C4-2B (cell line): ENCODE results near the gene CPXCR1.
"Not testable (repeated sequence)": the region's sequence is repeated elsewhere in the genome, so short reads cannot be mapped to it uniquely, and the experiment has no call there.

Source experiments
- H3K27ac ChIP-seq: fragments of 450-650 bp; 2 replicates; pipeline ENCODE4 v1.5.1; 2017
- ZFX ChIP-seq: fragments of 450-650 bp; IDR thresholded peaks from 2 replicates; pipeline ENCODE4 v1.6.1; 2017
- TF ChIP-seq, protein P1 (sequence below): fragments of 450-650 bp; conservative IDR thresholded peaks from 2 replicates; pipeline ENCODE4 v1.5.1; 2017; ENCODE audit warnings: mild to moderate bottlenecking

CPXCR1 gene

GRCh38 chrX:88746925-88747324, at the start of gene CPXCR1:
Gene CPXCR1 (plus strand): TSS chrX:88747225. CDS start chrX:88753415, 6,190 bp downstream.
- TF ChIP-seq, protein P1, sequence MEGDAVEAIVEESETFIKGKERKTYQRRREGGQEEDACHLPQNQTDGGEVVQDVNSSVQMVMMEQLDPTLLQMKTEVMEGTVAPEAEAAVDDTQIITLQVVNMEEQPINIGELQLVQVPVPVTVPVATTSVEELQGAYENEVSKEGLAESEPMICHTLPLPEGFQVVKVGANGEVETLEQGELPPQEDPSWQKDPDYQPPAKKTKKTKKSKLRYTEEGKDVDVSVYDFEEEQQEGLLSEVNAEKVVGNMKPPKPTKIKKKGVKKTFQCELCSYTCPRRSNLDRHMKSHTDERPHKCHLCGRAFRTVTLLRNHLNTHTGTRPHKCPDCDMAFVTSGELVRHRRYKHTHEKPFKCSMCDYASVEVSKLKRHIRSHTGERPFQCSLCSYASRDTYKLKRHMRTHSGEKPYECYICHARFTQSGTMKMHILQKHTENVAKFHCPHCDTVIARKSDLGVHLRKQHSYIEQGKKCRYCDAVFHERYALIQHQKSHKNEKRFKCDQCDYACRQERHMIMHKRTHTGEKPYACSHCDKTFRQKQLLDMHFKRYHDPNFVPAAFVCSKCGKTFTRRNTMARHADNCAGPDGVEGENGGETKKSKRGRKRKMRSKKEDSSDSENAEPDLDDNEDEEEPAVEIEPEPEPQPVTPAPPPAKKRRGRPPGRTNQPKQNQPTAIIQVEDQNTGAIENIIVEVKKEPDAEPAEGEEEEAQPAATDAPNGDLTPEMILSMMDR, result no peak
- TF ChIP-seq ZFX, result no peak

GRCh38 chrX:88735835-88736234, 11.2 kb upstream of the CPXCR1 start:
- TF ChIP-seq, protein P1, result no peak
- H3K27ac ChIP-seq, result no peak overlapping the region

More at GRCh38 chrX:88746925-88747324, at the start of gene CPXCR1:
- H3K27ac ChIP-seq, result no peak within 1 kb of the TSS

DNA sequence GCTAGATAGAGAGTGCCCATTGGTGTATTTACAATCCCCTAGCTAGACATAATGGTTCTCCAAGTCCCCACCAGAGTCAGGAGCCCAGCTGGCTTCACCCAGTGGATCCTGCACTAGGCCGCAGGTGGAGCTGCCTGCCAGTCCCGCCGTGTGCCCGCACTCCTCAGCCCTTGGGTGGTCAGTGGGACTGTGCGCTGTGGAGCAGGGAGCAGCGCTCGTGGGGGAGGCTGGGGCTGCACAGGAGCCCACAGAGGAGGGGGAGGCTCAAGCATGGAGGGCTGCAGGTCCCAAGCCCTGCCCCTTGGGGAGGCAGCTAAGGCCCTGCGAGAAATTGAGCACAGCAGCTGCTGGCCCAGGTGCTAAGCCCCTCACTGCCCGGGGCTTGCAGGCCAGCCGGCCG, 810 bp upstream of the CPXCR1 start:
- H3K27ac ChIP-seq, result not testable (repeated sequence)

- not testable (repeated sequence) for H3K27ac ChIP-seq
Measured at GRCh38 chrX:88752339-88752738, 5.3 kb downstream of the CPXCR1 start.

GRCh38 chrX:88789825-88790224, 42.8 kb downstream of the CPXCR1 start:
- no peak for TF ChIP-seq ZFX
- TF ChIP-seq, protein P1, result no peak
- no peak overlapping the region for H3K27ac ChIP-seq
